Astrocyte of the spinal cord (primary cell): ENCODE results near the gene GPANK1.

Experiments
- DNase-seq: peaks from one replicate; pipeline ENCODE4 v3.0.0; 2011; ENCODE audit warnings: low read depth, low spot score
- H3K4me3 ChIP-seq: 2 replicates; pipeline ENCODE4 v1.5.1; 2011; ENCODE audit warnings: low read depth, mild to moderate bottlenecking, low read length, moderate library complexity
- CTCF ChIP-seq: IDR thresholded peaks from 2 replicates; pipeline ENCODE4 v1.5.1; 2012; ENCODE audit warnings: low read depth, mild to moderate bottlenecking, low read length, inconsistent platforms
- in situ Hi-C: cut with HindIII; loops from 2 replicates; pipeline ENCODE4 v1.10.0; 2017; ENCODE audit warnings: low sequenced_read_pairs

GPANK1 gene

GRCh38 chr6:31691564-31692108 lies 26.8 kb upstream of the GPANK1 start:
- in situ Hi-C loops = no loop called here
- no peak for DNase-seq
- H3K4me3 ChIP-seq = no peak overlapping the region
- TF ChIP-seq CTCF = no peak

- H3K4me3 ChIP-seq = no peak overlapping the region
- in situ Hi-C loops = no loop called here
- TF ChIP-seq CTCF = no peak
- no peak for DNase-seq
These were observed 26.3 kb upstream of the GPANK1 start for GRCh38 chr6:31691078-31691463.

- no peak for TF ChIP-seq CTCF
- in situ Hi-C loops = no loop called here
- H3K4me3 ChIP-seq = no peak overlapping the region
- DNase-seq = no peak
These were observed 25.7 kb upstream of the GPANK1 start for GRCh38 chr6:31690231-31691077.

- no peak for DNase-seq
- peak; percentile 57 for TF ChIP-seq CTCF
- H3K4me3 ChIP-seq = no peak overlapping the region
- in situ Hi-C loops = no loop called here
These were observed 24.7 kb upstream of the GPANK1 start for GRCh38 chr6:31689249-31690110.

GRCh38 chr6:31687860-31688693 lies 23.3 kb upstream of the GPANK1 start:
- TF ChIP-seq CTCF = no peak
- no peak for DNase-seq
- no peak overlapping the region for H3K4me3 ChIP-seq
- in situ Hi-C loops = no loop called here

GRCh38 chr6:31687321-31687720 lies 22.5 kb upstream of the GPANK1 start:
- H3K4me3 ChIP-seq = no peak overlapping the region
- no peak for DNase-seq
- no peak for TF ChIP-seq CTCF
- in situ Hi-C loops = no loop called here
